ENCODE results near the gene CACNA1B. TPM values are rescaled to one million over a fixed set of nuclear protein-coding genes. Genes with fewer than 3 reads are reported as not detected.
"Not testable (repeated sequence)": the region's sequence is repeated elsewhere in the genome, so short reads cannot be mapped to it uniquely, and the experiment has no call there.

The CACNA1B gene
- total and polyA plus RNA-seq, 9 of the 15 experiments (the other 6 are each of a cell fraction or from before 2014, with no cell fraction given) = 0.01 to 0.04 TPM; not detected in 7

- H2AFZ ChIP-seq (ENCODE audit: low read depth, low read length); H3K79me2 ChIP-seq (ENCODE audit: control insufficient read depth, insufficient read depth, low read length); DNase-seq (ENCODE audit: extremely low read depth in 1 of 4, low spot score in 3 of 4); ATAC-seq; H3K9ac ChIP-seq (ENCODE audit: insufficient read depth in 1 of 2, low read depth in 2 of 2, low read length in 2 of 2); H4K20me1 ChIP-seq (replicated peaks; ENCODE audit: control insufficient read depth, insufficient read depth, low read length); H3K9me1 ChIP-seq (ENCODE audit: control insufficient read depth, insufficient read depth, low read length); BruUV-seq (replicated peaks); H3K4me2 ChIP-seq (ENCODE audit: insufficient read depth, low read length); H3K27ac ChIP-seq (ENCODE audit: extremely low read depth, low read depth, low read length); H3K27me3 ChIP-seq (ENCODE audit: control insufficient read depth in 2 of 2, insufficient read depth in 2 of 2, low read length in 2 of 2); H3K36me3 ChIP-seq (ENCODE audit: control insufficient read depth, insufficient read depth, low read length); in situ Hi-C loops (cut with MboI); CTCF ChIA-PET (ENCODE audit: low intra/inter-chr PET ratio); H3K4me3 ChIP-seq; H3K4me1 ChIP-seq (replicated peaks in 1 of 2; ENCODE audit: control insufficient read depth in 2 of 2, insufficient read depth in 2 of 2, low read length in 2 of 2); H3K9me3 ChIP-seq (replicated peaks; ENCODE audit: control insufficient read depth, insufficient read depth, low read depth, low read length); FAIRE-seq; POLR2A ChIA-PET; intact Hi-C loops (cut with micrococcal nuclease): not testable (repeated sequence)
- 5% methylated on average over 13 of the region's 15 CpGs for WGBS (ENCODE audit: insufficient coverage, low coverage, missing lambda C conversion rate)
Observed at GRCh38 chr9:138132946-138133705, 255.5 kb downstream of the CACNA1B start.

GRCh38 chr9:138134581-138134980 lies 257.0 kb downstream of the CACNA1B start:
- in situ Hi-C loops (cut with MboI); ATAC-seq: not testable (repeated sequence)
- 2% methylated on average over 4 of the region's 4 CpGs for WGBS (ENCODE audit: insufficient coverage, low coverage, missing lambda C conversion rate)

DNA sequence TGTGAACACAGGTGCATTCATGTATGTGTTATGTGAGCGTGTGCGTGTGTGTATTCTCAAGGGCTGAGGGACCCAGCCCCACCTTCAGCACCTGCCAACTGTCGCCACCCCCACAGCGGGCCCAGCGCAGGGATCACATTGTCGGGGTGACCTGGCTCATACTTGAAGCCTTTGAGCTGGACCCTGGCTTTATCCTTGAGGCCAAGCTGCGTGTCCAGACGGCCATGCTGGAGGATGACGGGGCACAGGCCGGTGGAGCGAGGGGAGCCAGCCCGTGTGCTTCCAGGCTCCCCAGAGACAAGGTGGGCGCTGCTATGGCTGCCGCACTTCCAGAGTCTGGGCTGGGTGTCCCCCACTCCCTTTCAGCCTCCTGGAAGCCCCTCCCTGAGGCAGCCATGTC lies 261.5 kb downstream of the CACNA1B start:
- H3K9me1 ChIP-seq (ENCODE audit: control insufficient read depth, insufficient read depth, low read length); H3K9ac ChIP-seq (ENCODE audit: insufficient read depth in 1 of 2, low read depth in 2 of 2, low read length in 2 of 2); BruUV-seq (replicated peaks); H3K4me1 ChIP-seq (replicated peaks in 1 of 2; ENCODE audit: control insufficient read depth in 2 of 2, insufficient read depth in 2 of 2, low read length in 2 of 2); H3K4me3 ChIP-seq; H3K27ac ChIP-seq (ENCODE audit: extremely low read depth, low read depth, low read length); DNase-seq (ENCODE audit: extremely low read depth in 1 of 4, low spot score in 3 of 4); H3K9me3 ChIP-seq (replicated peaks; ENCODE audit: control insufficient read depth, insufficient read depth, low read depth, low read length); H3K36me3 ChIP-seq (ENCODE audit: control insufficient read depth, insufficient read depth, low read length); H3K79me2 ChIP-seq (ENCODE audit: control insufficient read depth, insufficient read depth, low read length); intact Hi-C loops (cut with micrococcal nuclease); ATAC-seq; H2AFZ ChIP-seq (ENCODE audit: low read depth, low read length); FAIRE-seq; H4K20me1 ChIP-seq (replicated peaks; ENCODE audit: control insufficient read depth, insufficient read depth, low read length); POLR2A ChIA-PET; CTCF ChIA-PET (ENCODE audit: low intra/inter-chr PET ratio); in situ Hi-C loops (cut with MboI); H3K4me2 ChIP-seq (ENCODE audit: insufficient read depth, low read length): not testable (repeated sequence)
- WGBS (ENCODE audit: insufficient coverage, low coverage, missing lambda C conversion rate) = 2% methylated on average over 12 of the region's 14 CpGs
- peaks cover 2 to 21% of the 10 kb centered on the region in 2 experiments; a peak in 2 of 5 replicates for H3K27me3 ChIP-seq (ENCODE audit: control insufficient read depth in 2 of 2, insufficient read depth in 2 of 2, low read length in 2 of 2)

More at GRCh38 chr9:138134581-138134980, 257.0 kb downstream of the CACNA1B start:
- H3K36me3 ChIP-seq (ENCODE audit: control insufficient read depth, insufficient read depth, low read length); H2AFZ ChIP-seq (ENCODE audit: low read depth, low read length); H3K4me1 ChIP-seq (replicated peaks in 1 of 2; ENCODE audit: control insufficient read depth in 2 of 2, insufficient read depth in 2 of 2, low read length in 2 of 2); H3K79me2 ChIP-seq (ENCODE audit: control insufficient read depth, insufficient read depth, low read length); H3K4me2 ChIP-seq (ENCODE audit: insufficient read depth, low read length); BruUV-seq (replicated peaks); FAIRE-seq; H3K9me1 ChIP-seq (ENCODE audit: control insufficient read depth, insufficient read depth, low read length); POLR2A ChIA-PET; H3K27ac ChIP-seq (ENCODE audit: extremely low read depth, low read depth, low read length); CTCF ChIA-PET (ENCODE audit: low intra/inter-chr PET ratio); H3K4me3 ChIP-seq; H3K9me3 ChIP-seq (replicated peaks; ENCODE audit: control insufficient read depth, insufficient read depth, low read depth, low read length); H3K9ac ChIP-seq (ENCODE audit: insufficient read depth in 1 of 2, low read depth in 2 of 2, low read length in 2 of 2); H4K20me1 ChIP-seq (replicated peaks; ENCODE audit: control insufficient read depth, insufficient read depth, low read length); intact Hi-C loops (cut with micrococcal nuclease): not testable (repeated sequence)
- peaks cover 0 to 11% of the 10 kb centered on the region in 2 experiments; a peak in 2 of 5 replicates for H3K27me3 ChIP-seq (ENCODE audit: control insufficient read depth in 2 of 2, insufficient read depth in 2 of 2, low read length in 2 of 2)
- peak in 1 of 4 experiments; percentile 1 for DNase-seq (ENCODE audit: extremely low read depth in 1 of 4, low spot score in 3 of 4)

DNA sequence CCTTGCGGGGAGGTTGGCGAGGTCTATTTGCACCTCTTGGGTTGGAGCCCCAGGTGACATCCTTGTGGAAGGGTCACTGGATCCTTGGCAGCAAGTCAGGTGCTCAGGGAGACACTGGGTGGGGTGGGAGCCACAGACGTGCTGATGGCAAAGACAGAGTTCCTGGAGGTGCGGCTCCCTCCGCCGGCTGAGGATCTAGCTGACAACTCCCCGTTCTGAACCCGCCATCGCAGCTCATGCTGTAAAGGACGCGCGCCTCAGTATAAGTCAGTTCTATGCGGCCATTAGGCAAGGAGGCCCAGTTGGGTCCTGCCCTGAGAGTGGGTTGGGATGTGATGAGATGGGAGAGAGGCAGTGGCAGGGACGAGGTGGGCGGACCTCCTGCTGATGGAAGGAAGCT lies 263.4 kb downstream of the CACNA1B start:
- POLR2A ChIA-PET; H3K27ac ChIP-seq (ENCODE audit: extremely low read depth, low read depth, low read length); H3K9me1 ChIP-seq (ENCODE audit: control insufficient read depth, insufficient read depth, low read length); H3K79me2 ChIP-seq (ENCODE audit: control insufficient read depth, insufficient read depth, low read length); BruUV-seq (replicated peaks); H2AFZ ChIP-seq (ENCODE audit: low read depth, low read length); in situ Hi-C loops (cut with MboI); H4K20me1 ChIP-seq (replicated peaks; ENCODE audit: control insufficient read depth, insufficient read depth, low read length); H3K9me3 ChIP-seq (replicated peaks; ENCODE audit: control insufficient read depth, insufficient read depth, low read depth, low read length); intact Hi-C loops (cut with micrococcal nuclease); CTCF ChIA-PET (ENCODE audit: low intra/inter-chr PET ratio); H3K4me2 ChIP-seq (ENCODE audit: insufficient read depth, low read length); H3K9ac ChIP-seq (ENCODE audit: insufficient read depth in 1 of 2, low read depth in 2 of 2, low read length in 2 of 2); H3K4me1 ChIP-seq (replicated peaks in 1 of 2; ENCODE audit: control insufficient read depth in 2 of 2, insufficient read depth in 2 of 2, low read length in 2 of 2); FAIRE-seq; H3K4me3 ChIP-seq; H3K36me3 ChIP-seq (ENCODE audit: control insufficient read depth, insufficient read depth, low read length): not testable (repeated sequence)
- DNase-seq (ENCODE audit: extremely low read depth in 1 of 4, low spot score in 3 of 4) = peak in 2 of 4 experiments; percentile 9 to 11
- 2% methylated on average over 12 of the region's 15 CpGs for WGBS (ENCODE audit: insufficient coverage, low coverage, missing lambda C conversion rate)
- peak; percentile 62 for ATAC-seq
- peaks cover 2 to 17% of the 10 kb centered on the region in 2 experiments; a peak in 2 of 5 replicates for H3K27me3 ChIP-seq (ENCODE audit: control insufficient read depth in 2 of 2, insufficient read depth in 2 of 2, low read length in 2 of 2)
